ENCODE measurements around the gene EPS8.

EPS8 gene

DNA sequence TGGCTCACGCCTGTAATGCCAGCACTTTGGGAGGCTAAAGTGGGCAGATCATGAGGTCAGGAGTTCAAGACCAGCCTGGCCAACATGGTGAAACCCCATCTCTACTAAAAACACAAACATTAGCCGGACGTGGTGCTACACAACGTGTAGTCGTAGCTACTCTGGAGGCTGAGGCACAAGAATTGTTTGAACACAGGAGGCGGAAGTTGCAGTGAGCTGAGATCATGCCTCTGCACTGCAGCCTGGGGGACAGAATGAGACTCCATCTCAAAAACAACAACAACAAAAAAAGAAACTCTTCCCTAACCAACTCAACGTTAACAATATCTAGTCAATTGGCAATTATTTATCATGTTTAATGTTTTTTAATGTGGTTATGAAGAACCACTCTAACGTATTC, 89.3 kb downstream of the EPS8 start:
- no peak for TF ChIP-seq TAF1 (IDR thresholded peaks at IDR 0.05; ENCODE audit: borderline replicate concordance, insufficient read depth, low read length)
- TF ChIP-seq SIN3A (IDR thresholded peaks at IDR 0.05; ENCODE audit: borderline replicate concordance, insufficient read depth, low read length), result no peak
- TF ChIP-seq, protein P1, sequence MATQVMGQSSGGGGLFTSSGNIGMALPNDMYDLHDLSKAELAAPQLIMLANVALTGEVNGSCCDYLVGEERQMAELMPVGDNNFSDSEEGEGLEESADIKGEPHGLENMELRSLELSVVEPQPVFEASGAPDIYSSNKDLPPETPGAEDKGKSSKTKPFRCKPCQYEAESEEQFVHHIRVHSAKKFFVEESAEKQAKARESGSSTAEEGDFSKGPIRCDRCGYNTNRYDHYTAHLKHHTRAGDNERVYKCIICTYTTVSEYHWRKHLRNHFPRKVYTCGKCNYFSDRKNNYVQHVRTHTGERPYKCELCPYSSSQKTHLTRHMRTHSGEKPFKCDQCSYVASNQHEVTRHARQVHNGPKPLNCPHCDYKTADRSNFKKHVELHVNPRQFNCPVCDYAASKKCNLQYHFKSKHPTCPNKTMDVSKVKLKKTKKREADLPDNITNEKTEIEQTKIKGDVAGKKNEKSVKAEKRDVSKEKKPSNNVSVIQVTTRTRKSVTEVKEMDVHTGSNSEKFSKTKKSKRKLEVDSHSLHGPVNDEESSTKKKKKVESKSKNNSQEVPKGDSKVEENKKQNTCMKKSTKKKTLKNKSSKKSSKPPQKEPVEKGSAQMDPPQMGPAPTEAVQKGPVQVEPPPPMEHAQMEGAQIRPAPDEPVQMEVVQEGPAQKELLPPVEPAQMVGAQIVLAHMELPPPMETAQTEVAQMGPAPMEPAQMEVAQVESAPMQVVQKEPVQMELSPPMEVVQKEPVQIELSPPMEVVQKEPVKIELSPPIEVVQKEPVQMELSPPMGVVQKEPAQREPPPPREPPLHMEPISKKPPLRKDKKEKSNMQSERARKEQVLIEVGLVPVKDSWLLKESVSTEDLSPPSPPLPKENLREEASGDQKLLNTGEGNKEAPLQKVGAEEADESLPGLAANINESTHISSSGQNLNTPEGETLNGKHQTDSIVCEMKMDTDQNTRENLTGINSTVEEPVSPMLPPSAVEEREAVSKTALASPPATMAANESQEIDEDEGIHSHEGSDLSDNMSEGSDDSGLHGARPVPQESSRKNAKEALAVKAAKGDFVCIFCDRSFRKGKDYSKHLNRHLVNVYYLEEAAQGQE (IDR thresholded peaks at IDR 0.05; ENCODE audit: insufficient read depth in 1 of 2, low read depth in 2 of 2, low read length in 2 of 2), result no peak
- TF ChIP-seq FOXP2 (optimal IDR thresholded peaks at IDR 0.05; ENCODE audit: borderline replicate concordance, extremely low read depth, extremely low read length, insufficient read depth), result no peak
- TF ChIP-seq POLR2AphosphoS5 (IDR thresholded peaks at IDR 0.05; ENCODE audit: low read depth, low read length), result no peak

DNA sequence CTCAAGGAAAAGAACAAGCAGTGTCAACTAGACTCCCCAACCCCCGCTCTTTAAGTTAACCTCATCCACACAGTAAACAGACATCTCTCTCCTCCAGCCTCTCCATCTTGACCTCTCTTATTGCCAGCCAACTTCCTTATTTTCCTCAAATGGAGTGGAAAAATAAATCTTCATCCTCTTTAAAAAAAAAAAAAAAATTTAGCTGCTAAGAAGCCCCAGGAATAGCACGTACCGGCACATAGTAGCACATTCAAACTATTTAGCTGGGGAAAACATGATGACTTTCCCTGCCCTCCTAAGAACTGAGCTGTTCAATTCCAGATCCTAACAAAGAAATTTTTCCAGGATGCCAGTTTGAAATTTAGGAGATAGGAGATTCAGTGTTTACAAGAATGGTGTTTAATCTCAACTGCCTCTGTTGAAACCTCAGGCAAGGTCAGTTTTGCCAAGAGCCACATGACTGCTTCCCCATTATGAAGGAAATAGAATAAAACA, 90.8 kb downstream of the EPS8 start:
- TF ChIP-seq TAF1 (IDR thresholded peaks at IDR 0.05; ENCODE audit: borderline replicate concordance, insufficient read depth, low read length), result no peak

DNA sequence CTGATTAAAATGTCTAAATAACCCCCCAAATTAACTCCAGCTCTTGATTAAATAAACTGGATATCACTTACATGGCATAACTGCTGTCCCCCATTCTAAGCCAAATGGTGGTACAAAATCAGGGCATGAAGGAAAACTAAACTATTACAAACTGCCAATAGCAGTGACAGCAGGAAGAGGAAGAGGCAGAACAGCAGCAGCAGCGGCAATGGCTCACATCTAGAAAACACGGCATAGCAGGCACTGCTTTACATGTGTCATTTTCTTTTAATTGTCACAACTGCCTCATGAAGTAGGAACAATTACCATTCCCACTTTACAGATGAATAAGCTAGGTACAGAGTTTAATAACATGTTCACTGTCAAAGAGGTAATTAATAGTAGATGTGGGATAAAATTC, 92.0 kb downstream of the EPS8 start:
- TF ChIP-seq TAF1 (IDR thresholded peaks at IDR 0.05; ENCODE audit: borderline replicate concordance, insufficient read depth, low read length) (no peak), FOXP2 (optimal IDR thresholded peaks at IDR 0.05; ENCODE audit: borderline replicate concordance, extremely low read depth, extremely low read length, insufficient read depth) (no peak), POLR2AphosphoS5 (IDR thresholded peaks at IDR 0.05; ENCODE audit: low read depth, low read length) (no peak), SIN3A (IDR thresholded peaks at IDR 0.05; ENCODE audit: borderline replicate concordance, insufficient read depth, low read length) (no peak)
- TF ChIP-seq, protein P1 (IDR thresholded peaks at IDR 0.05; ENCODE audit: insufficient read depth in 1 of 2, low read depth in 2 of 2, low read length in 2 of 2), result no peak

DNA sequence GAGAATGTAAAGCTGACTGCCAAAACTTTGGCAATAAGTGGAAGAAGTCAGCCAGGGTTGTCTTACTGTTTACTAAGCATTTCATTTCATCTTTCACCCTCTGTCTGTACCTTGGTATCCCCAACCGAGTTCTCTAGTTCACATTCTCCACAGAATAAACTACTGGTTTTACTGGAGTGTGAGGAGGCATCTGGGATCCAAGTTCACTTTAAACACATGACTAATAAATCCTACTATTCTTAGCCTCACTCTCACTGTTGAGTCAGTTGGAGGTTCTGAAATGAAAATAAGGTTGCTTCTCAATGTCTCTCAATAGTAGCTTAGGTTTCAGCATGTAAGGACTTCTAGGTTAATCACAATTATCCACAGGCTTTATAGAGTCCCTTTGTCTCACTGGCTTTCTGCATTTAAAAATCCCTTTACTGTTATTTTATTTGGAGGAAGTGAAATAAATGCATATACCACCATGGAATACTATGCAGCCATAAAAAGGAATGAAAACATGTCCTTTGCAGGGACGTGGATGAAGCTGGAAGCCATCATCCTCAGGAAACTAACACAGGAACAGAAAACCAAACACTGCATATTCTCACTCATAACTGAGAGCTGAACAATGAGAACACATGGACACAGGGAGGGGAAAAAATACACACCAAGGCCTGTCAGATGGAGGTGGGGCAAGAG, 95.8 kb downstream of the EPS8 start:
- TF ChIP-seq, protein P1 (IDR thresholded peaks at IDR 0.05; ENCODE audit: insufficient read depth in 1 of 2, low read depth in 2 of 2, low read length in 2 of 2), result no peak
- no peak for TF ChIP-seq TAF1 (IDR thresholded peaks at IDR 0.05; ENCODE audit: borderline replicate concordance, insufficient read depth, low read length)
- TF ChIP-seq FOXP2 (optimal IDR thresholded peaks at IDR 0.05; ENCODE audit: borderline replicate concordance, extremely low read depth, extremely low read length, insufficient read depth), result no peak
- no peak for TF ChIP-seq POLR2AphosphoS5 (IDR thresholded peaks at IDR 0.05; ENCODE audit: low read depth, low read length)
- no peak for TF ChIP-seq SIN3A (IDR thresholded peaks at IDR 0.05; ENCODE audit: borderline replicate concordance, insufficient read depth, low read length)

DNA sequence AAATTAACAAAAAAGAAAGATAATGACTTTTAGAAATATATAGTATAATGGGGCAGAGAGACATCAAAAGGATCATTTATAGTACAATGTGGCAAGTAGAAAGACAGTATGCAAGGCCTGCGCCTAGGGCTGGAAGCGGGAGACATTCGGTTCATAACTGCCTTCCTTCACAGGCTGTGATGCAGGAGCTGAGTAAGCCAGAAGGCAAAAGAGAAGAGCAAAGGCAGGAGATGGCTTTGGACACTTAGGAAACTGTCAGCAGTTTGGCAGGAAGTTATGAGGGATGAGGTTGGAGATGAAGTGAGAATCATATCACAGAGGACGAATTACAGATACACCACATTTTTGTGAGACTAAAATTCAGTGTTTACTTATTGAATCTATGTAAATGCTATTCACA, 97.8 kb downstream of the EPS8 start:
- TF ChIP-seq TAF1 (IDR thresholded peaks at IDR 0.05; ENCODE audit: borderline replicate concordance, insufficient read depth, low read length) (no peak), POLR2AphosphoS5 (IDR thresholded peaks at IDR 0.05; ENCODE audit: low read depth, low read length) (no peak), FOXP2 (optimal IDR thresholded peaks at IDR 0.05; ENCODE audit: borderline replicate concordance, extremely low read depth, extremely low read length, insufficient read depth) (no peak), SIN3A (IDR thresholded peaks at IDR 0.05; ENCODE audit: borderline replicate concordance, insufficient read depth, low read length) (no peak)
- TF ChIP-seq, protein P1 (IDR thresholded peaks at IDR 0.05; ENCODE audit: insufficient read depth in 1 of 2, low read depth in 2 of 2, low read length in 2 of 2), result no peak

Data from PFSK-1 (cell line).